Stimulated activated naive CD4-positive, alpha-beta T cell treated with Interleukin-2 at 50 U/mL for 16 hours (primary cell): ENCODE results near the gene SIAH2.
"Not testable (repeated sequence)": the region's sequence is repeated elsewhere in the genome, so short reads cannot be mapped to it uniquely, and the experiment has no call there.

Experiments used
- DNase-seq: peaks from one replicate; lab custom pipeline; 2025; lab: John Stamatoyannopoulos, UW

SIAH2 gene, protein sequence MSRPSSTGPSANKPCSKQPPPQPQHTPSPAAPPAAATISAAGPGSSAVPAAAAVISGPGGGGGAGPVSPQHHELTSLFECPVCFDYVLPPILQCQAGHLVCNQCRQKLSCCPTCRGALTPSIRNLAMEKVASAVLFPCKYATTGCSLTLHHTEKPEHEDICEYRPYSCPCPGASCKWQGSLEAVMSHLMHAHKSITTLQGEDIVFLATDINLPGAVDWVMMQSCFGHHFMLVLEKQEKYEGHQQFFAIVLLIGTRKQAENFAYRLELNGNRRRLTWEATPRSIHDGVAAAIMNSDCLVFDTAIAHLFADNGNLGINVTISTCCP

DNA sequence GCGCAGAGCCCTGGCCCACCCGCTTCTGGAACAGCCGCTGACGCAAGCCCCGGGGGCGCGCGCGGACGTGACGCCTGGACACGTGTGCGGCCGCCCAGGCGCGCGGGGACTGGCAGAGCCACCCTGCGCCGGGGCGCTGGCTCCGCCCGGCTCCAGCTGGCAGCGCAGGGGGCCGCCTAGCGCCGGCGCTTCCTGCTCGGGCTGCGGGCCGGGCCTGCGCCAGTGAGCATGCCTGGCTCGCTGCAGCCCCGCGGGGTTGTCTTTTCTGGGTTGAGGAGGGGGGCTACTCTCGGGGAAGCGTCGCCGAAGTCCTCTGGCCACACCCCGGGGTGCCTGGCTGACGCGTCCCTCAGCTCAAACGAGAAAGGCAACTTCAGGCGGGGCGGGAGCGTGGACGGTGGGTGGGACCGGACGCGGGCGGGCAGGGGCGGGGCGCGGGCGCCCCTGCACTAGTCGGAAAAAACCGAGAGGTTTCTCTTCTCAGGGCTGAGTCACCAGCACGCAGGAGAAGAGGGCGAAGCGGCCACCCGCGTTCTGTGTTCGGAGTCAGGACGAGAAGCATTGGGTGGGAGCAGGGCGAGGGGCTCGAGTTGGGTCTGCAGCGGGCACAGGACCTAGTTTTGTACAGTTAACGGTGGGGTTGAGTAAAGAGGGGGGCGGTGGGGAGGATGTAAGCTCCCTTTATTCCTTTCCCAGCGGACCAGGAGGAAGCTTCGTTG lies at the start of gene SIAH2:
Gene SIAH2, minus strand, starts transcription at position 48 of the 719 bp plus-strand sequence. CDS start 320 bp downstream, outside the sequence.
- DNase-seq, result peak; percentile 95

DNA sequence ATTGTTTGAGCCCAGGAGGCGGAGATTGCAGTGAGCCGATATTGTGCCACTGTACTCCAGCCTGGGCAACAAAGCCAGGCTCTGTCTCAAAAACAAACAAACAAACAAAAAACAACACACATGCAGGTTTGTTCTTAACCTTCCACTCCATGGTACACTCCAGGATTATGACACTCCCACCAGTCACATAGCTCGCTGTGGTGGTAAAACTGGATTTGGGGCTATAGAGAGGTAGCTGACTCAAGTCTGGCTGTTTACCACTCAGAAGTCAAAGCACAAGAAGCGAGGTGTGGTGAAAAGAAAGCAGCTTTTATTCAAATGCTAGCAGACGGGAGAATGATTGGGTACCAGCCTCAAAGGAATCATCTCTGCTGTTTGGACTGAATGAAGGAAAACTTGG lies 49.0 kb upstream of the SIAH2 start:
- DNase-seq, result no peak

DNA sequence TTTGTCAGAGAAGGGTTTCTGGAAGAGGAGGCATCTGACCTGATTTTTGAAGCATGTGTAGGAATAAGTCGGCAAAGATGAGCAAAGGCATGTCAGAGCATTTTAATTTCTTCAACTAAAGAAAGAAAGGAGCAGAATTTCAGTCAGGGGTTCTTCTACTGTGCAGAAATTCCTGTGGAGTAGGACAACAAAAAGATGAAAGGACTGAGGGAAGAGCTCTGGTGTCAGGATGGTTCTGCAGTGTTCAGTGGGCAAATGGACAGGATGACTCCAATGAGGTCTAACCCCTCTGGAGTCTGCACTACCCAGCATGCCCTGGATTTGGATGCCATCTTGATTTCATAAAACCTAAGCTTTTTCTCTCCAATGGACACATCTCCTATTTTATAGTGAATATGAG lies 47.7 kb upstream of the SIAH2 start:
- no peak for DNase-seq

DNA sequence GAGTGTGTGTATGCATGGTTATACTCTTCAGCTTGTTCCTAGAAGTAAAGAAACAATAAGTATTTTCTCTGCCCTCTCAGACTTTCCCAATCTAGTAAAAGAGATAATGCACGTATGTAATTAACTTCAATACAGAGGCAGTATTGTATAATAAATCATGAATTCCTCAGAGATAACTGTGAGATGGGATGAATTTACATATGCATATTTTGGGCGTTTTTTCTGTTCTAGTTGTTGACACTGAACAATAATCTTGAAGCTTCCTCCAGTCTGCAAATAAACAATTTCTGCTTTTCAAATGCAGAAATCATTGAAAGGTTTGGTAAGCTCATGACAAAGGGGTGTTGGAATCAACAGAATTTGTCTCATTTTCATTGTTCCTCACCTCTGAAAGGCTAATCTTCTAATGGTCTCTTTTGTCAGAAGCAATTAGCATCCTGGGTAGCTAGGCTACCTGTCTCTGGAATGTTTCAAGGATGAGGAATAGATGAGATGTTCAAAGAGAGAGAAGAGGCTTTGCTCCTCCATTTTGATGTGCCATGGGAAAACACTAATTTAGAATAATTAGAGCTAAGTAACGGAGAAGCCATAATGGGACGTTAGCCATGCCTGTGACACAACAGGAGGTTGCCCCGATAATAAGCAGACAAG lies 43.3 kb upstream of the SIAH2 start:
- no peak for DNase-seq

DNA sequence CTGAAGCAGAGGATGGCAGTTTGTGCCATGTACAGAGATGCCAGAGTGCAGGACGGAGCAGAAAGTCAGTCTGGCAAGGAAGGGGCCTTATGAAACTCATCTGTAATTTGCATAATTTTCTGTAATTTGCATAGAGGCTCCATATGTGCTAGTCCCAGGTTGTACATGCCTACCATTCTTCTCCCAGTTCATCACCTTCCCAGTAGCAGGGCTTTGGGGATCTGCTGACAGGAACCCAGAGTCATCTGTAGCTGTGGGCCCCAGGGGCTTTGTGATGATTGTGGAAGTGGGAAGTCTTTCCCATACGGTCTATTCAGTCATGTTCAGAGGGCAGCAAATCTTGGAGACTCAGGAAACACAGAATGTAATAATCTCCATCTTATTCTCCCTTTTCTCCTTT lies 42.4 kb upstream of the SIAH2 start:
- no peak for DNase-seq

DNA sequence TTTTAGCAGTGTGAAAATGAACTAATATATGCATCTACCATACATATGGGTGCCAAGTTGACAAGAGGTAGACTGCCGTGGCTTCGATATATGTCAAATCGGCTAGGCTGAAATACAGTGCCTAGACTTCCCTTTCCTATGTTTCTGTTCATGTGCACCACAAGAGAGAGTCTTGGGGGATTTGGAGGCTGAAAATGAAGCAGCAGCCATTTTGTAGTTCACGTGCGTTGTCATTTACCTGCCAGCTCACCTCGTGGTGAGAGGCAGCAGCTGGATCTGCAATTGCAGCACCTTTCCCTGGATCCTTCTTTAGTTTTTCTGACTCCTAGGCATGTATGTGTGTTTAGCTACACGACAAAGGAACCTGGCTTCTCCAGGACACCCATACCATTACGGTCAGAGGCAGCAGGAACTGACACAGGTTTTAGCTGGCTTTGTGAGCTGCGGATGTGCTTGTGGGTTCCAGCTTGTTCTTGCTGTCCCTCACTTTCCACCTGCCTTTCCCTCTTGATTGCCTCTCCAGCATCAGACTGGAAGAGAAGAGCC lies 40.5 kb upstream of the SIAH2 start:
- no peak for DNase-seq

DNA sequence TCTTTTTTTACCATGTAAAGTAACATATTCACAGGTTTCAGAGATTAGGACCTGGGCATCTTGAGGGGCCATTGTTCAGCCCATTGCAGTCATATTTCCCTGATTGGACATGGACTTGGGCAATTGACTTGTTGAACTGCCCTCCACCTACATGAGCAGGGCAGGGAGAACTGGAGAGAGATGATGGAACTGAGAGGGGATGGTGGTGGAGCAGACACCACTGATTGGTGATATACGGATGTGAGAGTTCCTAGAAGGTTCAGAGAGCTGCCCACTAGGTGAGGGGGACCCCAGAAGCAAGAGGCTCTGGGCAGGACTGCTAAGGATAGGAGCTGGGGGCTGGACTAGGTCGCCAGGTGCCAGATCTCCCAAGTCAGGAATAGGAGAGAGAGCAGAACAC lies 37.8 kb upstream of the SIAH2 start:
- no peak for DNase-seq

DNA sequence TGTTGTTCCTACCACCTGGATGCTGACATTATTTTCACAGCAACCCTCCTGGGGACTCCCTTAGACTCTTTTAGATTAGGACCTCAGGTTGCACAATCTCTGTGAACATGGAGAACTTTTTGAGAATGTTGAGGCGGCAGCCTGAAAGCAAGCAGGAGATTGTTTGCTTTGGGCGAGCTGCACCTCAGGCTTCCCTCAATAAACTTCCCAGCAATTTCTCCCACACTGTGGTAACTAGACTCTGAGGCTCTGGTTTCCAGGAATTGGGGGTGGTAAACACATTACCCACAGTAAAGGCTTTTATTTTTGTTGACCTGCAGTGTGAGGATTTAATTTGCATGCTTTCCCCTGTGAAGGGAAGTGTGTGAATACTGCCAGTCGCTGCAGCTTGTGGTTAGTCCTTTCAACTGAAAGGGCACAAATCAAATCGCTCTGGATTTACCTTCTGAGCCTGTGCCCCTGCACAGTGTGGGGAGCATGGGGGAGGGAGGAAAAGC lies 35.2 kb upstream of the SIAH2 start:
- DNase-seq, result no peak

DNA sequence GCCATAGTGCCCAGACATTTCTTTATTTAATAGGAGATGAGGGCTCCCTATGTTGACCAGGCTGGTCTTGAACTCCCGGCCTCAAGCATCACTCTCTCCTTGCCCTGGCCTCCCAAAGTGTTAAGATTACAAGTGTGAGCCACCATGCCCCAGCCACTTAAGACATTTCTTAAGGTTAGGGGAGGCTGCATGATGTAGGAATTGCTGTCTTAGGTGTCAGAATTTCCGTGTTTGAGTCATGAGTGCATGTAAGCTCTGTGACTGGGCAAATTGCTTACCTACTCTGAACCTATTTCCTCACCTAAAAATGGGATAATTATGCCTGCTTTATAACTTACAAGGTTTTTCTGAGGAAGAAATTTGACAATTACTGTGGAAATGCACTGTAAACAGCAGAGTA lies 34.2 kb upstream of the SIAH2 start:
- DNase-seq, result no peak

DNA sequence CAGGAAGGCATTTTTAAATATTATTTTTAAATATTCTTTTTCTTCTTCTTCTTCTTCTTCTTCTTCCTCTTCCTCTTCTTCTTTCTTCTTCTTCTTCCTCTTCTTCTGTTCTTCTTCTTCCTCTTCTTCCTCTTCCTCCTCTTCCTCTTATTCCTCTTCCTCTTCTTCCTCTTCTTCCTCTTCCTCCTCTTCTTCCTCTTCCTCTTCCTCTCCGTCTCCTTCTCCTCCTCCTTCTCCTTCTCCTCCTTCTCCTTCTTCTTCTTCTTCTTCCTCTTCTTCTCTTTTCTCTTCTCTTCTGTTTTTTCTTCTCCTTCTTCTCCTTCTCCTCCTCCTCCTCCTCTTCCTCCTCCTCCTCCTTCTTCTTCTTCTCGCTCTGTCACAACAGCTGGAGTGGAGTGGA lies 33.6 kb upstream of the SIAH2 start:
- not testable (repeated sequence) for DNase-seq

DNA sequence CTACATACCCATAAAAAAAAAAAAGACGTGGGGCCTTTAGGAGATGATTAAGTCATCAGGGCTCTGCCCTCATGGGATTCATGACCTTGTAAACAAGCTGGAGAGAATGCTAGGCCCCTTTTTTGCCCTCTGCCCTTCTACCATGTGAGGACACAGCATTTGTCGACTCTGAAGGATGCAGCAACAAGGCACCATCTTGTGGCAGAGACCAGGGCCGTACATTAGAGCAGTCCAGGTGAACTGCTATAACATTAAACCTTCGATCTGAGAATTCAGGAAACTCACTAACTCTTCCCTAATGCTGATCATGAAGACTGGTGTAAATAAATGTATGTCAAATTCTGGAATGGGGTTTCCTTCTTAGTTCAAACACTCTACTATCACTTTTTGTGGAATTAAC lies 30.7 kb upstream of the SIAH2 start:
- DNase-seq, result no peak

DNA sequence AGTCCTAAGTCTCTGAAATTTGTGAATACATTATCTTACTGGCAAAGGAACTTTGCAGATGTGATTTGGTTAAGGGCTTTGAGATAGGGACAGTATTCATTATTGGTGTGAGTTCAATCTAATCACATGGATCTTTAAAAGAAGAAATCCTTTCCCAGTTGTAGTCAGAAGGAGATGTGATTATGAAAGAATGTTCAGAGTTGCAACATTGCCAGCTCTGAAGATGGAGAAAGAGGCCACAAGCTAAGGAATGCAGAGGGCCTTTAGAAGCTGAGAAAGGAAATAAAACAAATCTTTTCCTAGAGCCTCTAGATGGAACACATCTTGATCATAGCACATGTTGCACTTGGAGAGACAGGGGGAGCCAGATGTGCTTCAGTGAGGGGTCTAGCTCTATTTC lies 27.7 kb upstream of the SIAH2 start:
- DNase-seq, result no peak

DNA sequence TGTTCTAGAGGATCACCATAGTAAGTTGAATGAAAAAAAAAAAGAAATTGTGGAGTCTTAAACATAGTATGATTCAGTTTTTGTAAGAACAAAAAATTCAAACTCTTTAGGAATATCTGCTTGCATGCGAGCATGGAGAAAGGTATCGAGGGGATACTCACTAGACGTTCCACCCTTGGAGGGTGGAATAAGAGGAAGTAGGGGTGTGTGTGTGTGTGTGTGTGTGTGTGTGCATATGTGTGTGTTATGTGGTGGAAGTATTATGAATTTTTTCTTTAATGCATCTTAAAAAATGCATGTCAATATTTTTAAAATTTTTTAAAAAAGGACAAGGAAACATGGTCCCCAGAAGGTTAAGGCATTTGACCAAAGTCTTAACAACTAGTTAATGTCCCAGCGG lies 26.5 kb upstream of the SIAH2 start:
- no peak for DNase-seq

DNA sequence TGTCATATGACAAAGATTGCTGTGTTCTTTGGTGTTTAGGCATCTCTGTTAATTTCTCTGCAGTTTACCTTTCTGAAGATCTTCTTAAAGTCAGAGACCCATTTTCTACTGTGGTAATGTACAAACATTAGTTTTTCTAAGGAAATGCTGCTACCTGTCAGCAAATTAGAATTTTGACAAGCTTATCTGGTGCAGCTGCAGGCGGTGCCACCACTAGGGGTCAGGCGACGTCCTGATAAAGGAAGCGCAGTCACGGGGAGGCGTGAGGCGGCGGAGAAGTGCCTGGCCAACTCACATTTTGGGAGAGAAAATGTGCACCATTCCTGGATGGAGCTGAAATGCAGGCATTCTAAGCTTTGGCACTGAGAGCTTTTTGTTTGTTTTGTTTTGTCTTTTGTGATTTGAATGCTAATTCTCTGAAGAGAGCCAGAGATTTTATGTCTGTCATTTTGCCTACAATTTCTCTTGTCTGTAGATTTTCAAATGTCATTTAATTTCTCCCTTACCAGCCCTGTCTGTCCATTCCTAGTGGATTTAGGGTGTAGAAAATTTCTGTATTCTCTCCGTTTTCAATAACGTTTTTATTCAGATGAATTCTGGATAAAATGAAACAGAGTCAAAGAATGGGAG lies 24.9 kb upstream of the SIAH2 start:
- peak; percentile 82 for DNase-seq

DNA sequence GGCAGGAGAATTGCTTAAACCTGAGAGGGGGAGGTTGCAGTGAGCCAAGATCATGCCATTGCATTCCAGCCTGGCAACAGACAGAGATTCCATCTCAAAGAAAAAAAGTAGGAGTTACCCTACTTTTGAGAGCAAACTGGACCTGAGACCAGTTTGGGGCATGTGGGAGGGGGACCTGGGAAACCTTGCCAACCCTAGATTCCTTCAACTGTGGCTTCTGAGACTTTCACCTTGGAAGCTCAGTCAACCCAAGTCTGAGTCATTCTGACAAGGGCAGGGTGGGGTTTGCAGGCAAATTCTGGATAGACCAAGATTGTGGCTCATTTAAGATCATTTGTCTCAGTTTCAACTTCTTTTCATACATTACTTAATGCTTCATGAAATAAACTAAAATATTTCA lies 23.8 kb upstream of the SIAH2 start:
- peak; percentile 27 for DNase-seq

DNA sequence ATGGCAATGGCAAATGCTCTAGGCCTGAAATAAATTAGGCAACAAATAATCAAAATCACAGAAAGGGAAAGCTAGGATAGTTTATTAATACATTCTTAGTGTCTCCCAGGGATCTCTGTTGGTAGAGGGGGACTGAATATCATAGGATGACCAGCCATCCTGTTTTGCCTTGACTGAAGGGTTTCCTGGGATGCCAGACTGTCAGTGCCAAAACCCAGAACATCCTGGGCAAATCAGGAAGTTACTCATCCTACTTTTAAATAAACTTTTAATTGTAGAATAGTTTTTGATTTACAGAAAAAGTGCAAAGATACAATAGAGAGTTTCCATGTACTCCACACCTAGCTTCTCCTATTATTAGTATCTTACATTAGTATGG lies 21.8 kb upstream of the SIAH2 start:
- DNase-seq, result no peak

DNA sequence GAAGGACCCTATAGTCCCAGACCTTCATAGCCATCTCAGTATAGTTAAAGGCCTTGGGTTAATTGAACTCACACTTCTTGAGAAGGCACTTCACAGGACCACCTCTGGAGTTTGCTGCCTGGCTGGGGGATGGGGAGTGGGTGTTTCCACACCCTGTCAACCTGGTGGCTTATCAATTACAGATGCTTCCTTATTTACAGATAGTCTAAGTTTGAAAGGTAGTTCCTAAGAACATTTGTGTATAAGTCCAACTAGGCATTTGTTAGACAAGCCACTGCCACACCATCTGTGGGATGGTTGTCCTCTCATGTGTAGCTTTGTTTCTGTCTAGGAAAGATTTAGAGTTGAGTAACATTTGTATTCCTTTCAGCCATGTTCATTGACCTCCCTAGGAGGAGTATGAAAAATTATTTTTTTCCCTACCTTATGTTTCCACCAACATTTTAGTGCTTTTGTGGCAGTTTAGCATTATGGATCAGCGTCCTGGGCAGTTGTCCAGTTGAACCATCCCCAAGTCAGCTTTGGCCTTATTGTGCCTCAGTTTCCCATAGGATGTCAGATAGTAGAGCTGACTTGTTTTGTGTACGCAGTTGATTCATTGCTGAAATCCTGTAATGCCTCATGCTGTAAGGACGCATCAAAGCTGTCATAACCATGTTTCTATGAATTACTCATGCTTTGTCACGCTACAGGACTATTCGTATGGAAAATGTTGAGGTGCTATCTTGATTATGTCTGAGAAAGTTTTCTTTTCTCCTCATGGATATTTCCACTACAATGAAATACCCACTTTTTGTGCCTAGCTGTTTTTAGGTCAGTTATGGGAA lies 21.2 kb upstream of the SIAH2 start:
- DNase-seq, result no peak

DNA sequence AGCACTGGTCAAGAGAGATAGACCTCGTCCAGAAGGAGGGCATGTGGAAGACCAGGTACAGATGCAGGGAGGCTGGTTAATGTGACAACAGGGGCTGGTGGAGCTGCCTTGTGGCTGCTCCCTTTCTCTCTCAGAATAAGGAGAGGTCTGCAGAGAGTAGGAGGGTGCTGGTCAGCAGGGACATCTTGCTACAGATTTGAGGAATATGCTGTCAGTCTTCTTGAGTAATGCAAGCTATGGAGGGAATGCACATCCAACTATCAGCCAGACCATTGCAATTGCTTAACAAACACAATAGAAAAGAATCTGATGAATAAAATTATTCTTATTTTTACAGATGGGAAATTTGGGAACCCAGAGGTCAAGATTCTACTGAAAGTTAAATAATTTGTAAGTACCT lies 20.3 kb upstream of the SIAH2 start:
- DNase-seq, result no peak

DNA sequence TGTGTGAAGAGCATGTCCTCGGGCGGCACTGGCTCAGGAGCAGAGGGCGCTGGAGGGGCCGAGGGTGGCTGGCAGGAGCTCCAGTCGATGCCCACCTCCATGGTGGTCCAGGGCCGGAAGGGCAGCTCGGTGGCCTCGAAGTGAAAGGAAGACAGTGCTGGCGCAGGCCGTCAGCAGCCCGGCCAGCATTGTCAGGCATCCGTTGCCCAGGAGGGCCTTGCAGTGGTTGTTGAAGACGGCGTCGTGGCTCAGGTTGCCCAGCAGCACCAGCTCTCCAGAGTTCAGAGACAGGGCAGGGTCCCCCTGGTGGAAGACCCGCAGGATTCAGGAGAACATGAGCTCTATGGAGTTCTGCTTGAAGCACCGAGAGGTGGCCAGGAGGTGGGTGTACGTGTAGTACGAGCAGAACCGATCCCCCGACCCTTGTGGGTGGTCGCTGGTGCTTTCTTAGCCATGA lies 16.5 kb upstream of the SIAH2 start:
- DNase-seq, result no peak

DNA sequence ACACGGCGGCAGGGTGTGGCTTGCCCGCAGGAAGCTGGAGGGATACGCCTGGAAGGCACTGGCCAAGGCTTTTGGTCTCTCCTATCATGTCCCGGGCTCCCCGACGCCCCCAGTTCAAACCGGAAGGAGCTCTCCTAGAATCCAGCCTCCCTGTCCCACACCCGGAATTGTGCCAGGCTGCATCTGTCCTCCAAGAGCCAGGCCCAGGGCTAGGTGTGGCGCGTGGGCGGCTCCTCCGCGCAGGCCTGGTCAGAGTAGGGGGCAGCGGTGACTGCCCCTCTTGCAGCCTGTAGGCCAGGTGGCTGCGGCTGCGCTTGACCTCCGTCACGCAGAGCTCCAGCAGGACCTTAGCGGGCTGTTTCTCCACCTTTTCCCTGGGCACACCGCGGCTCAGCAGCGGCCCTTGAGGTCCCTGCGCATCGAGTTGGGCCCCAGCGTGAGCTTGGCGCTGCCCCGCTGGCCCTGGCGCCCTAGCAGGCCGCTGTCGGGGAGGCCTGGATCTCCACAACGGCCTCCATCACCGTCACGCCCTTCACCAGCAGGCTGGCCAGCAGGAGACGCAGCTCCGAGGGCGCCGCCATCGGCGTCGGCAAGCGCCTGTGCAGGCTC lies 15.9 kb upstream of the SIAH2 start:
- DNase-seq, result no peak
